ENCODE data around the gene MFF. TPM values are rescaled to one million over a fixed set of nuclear protein-coding genes. Genes with fewer than 3 reads are reported as not detected.

The MFF gene
- total RNA-seq, 1 donor from 2014 or later: 159 TPM

DNA sequence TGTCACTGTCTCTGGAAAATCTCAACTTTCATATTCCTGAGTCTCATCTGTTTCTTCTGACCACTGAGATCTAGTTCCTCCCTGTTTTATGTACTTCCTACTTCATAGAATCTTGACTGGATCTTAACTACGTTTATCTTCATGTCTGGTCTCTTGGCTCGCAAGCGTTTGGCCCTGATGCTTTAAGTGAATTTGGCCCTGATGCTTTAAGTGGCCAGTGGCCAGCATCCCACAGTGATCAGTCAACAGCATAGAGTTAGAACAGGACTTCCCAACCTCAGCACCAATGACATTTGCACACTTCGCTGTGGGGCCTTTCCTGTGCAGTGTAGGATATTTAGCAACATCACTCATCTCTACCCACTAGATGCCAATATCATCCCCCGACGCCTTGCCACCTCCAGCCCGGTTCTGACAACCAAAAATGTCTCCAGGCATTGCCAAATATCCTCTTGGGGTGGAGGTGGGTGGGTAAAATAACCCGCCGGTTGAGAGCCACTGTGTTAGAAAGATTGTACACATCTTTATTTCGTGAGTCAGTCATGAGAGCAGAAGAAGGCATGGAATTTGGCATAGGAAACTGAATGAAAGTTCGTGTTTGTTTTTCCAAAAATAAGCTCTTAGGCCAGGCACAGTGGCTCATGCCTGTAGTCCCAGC, 41.8 kb downstream of the MFF start:
- H3K4me2 ChIP-seq: no peak overlapping the region
- no peak overlapping the region for H2AFZ ChIP-seq (replicated peaks)
- no peak for DNase-seq (ENCODE audit: low spot score)
- no peaks in the 10 kb centered on the region for H3F3A ChIP-seq (ENCODE audit: low read depth)
- no peak overlapping the region for H3K4me3 Mint-ChIP-seq
- H4K20me1 ChIP-seq (ENCODE audit: low read depth): no peaks in the 10 kb centered on the region
- no peaks in the 10 kb centered on the region for H3K79me2 ChIP-seq (ENCODE audit: low read depth)
- H3K36me3 Mint-ChIP-seq: peaks cover 4% of the 10 kb centered on the region
- H3K9me3 Mint-ChIP-seq: no peaks in the 10 kb centered on the region
- no peaks in the 10 kb centered on the region for H3K9me3 ChIP-seq (ENCODE audit: low read depth)
- TF ChIP-seq EZH2phosphoT487 (IDR thresholded peaks at IDR 0.05) (no peak), EZH2 (IDR thresholded peaks at IDR 0.05) (no peak)
- TF ChIP-seq, protein P1, sequence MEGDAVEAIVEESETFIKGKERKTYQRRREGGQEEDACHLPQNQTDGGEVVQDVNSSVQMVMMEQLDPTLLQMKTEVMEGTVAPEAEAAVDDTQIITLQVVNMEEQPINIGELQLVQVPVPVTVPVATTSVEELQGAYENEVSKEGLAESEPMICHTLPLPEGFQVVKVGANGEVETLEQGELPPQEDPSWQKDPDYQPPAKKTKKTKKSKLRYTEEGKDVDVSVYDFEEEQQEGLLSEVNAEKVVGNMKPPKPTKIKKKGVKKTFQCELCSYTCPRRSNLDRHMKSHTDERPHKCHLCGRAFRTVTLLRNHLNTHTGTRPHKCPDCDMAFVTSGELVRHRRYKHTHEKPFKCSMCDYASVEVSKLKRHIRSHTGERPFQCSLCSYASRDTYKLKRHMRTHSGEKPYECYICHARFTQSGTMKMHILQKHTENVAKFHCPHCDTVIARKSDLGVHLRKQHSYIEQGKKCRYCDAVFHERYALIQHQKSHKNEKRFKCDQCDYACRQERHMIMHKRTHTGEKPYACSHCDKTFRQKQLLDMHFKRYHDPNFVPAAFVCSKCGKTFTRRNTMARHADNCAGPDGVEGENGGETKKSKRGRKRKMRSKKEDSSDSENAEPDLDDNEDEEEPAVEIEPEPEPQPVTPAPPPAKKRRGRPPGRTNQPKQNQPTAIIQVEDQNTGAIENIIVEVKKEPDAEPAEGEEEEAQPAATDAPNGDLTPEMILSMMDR (IDR thresholded peaks at IDR 0.05): no peak
- H3K27ac ChIP-seq: no peak overlapping the region
- H3K36me3 ChIP-seq: no peaks in the 10 kb centered on the region
- H3K4me1 ChIP-seq: no peaks in the 10 kb centered on the region
- H3K27me3 Mint-ChIP-seq (ENCODE audit: insufficient read depth, low read depth): peaks cover 4% of the 10 kb centered on the region
- no peaks in the 10 kb centered on the region for H3K4me1 Mint-ChIP-seq
- no peaks in the 10 kb centered on the region for H3K27me3 ChIP-seq
- no peak overlapping the region for H3K4me3 ChIP-seq
- no peak overlapping the region for H3K27ac Mint-ChIP-seq
- no peak overlapping the region for H3K9ac ChIP-seq

DNA sequence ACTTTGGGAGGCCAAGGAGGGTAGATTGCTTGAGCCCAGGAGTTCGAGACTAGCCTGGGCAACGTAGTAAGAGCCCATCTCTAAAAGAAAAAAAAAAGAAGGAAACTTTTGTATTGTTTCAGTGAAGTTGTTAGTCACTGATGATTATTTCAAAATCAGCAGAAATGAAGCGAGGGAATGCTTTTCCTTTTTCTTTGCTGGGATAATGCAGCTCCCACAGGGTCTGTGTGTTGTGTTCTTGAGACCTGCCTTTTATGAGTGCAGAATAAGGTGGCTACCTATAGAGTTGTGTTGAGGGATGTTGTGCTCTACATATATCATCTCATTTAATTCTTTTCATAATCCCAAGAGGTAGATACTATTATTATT, 42.4 kb downstream of the MFF start:
- H3F3A ChIP-seq (ENCODE audit: low read depth): no peaks in the 10 kb centered on the region
- no peaks in the 10 kb centered on the region for H3K9me3 Mint-ChIP-seq
- TF ChIP-seq EZH2 (IDR thresholded peaks at IDR 0.05) (no peak), EZH2phosphoT487 (IDR thresholded peaks at IDR 0.05) (no peak)
- TF ChIP-seq, protein P1 (IDR thresholded peaks at IDR 0.05): no peak
- no peak overlapping the region for H3K27ac Mint-ChIP-seq
- H3K4me2 ChIP-seq: no peak overlapping the region
- no peaks in the 10 kb centered on the region for H4K20me1 ChIP-seq (ENCODE audit: low read depth)
- H3K36me3 Mint-ChIP-seq: peaks cover 4% of the 10 kb centered on the region
- no peaks in the 10 kb centered on the region for H3K79me2 ChIP-seq (ENCODE audit: low read depth)
- peaks cover 4% of the 10 kb centered on the region for H3K27me3 Mint-ChIP-seq (ENCODE audit: insufficient read depth, low read depth)
- no peaks in the 10 kb centered on the region for H3K9me3 ChIP-seq (ENCODE audit: low read depth)
- no peak overlapping the region for H3K4me3 ChIP-seq
- no peak for DNase-seq (ENCODE audit: low spot score)
- no peak overlapping the region for H3K4me3 Mint-ChIP-seq
- H3K36me3 ChIP-seq: no peaks in the 10 kb centered on the region
- H3K9ac ChIP-seq: no peak overlapping the region
- no peak overlapping the region for H2AFZ ChIP-seq (replicated peaks)
- H3K27me3 ChIP-seq: no peaks in the 10 kb centered on the region
- H3K4me1 Mint-ChIP-seq: no peaks in the 10 kb centered on the region
- H3K27ac ChIP-seq: no peak overlapping the region
- no peaks in the 10 kb centered on the region for H3K4me1 ChIP-seq

DNA sequence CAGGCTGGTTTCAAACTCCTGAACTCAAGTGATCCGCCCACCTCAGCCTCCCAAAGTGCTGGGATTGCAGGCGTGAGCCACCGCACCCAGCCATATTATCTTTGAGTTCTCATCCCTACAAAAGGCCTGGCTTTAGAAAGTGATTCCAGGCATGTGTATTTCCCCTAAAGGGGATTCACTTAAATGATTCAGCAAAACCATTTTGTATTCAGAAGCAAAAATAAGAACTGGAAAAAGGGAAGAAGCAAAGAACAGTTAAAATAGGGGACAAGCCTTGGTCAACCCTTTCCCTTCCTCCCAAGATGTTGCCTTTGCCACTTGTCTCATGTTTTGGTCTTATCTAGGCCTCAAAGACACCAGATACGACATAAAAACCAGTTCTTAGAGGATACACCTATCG, 43.5 kb downstream of the MFF start:
- Mint-ChIP-seq H3K4me3 (no peak overlapping the region), H3K27ac (no peak overlapping the region), H3K27me3 (ENCODE audit: insufficient read depth, low read depth) (peaks cover 4% of the 10 kb centered on the region), H3K9me3 (no peaks in the 10 kb centered on the region), H3K4me1 (no peaks in the 10 kb centered on the region), H3K36me3 (peaks cover under 1% of the 10 kb centered on the region)
- Histone ChIP-seq H2AFZ (replicated peaks) (no peak overlapping the region), H3K4me3 (no peak overlapping the region), H3K27me3 (no peaks in the 10 kb centered on the region), H3K9me3 (ENCODE audit: low read depth) (no peaks in the 10 kb centered on the region), H3K36me3 (no peaks in the 10 kb centered on the region), H3K27ac (no peak overlapping the region), H3K4me2 (no peak overlapping the region), H3K4me1 (no peaks in the 10 kb centered on the region), H3K9ac (no peak overlapping the region), H3K79me2 (ENCODE audit: low read depth) (no peaks in the 10 kb centered on the region), H3F3A (ENCODE audit: low read depth) (no peaks in the 10 kb centered on the region), H4K20me1 (ENCODE audit: low read depth) (no peaks in the 10 kb centered on the region)
- no peak for DNase-seq (ENCODE audit: low spot score)
- TF ChIP-seq EZH2phosphoT487 (IDR thresholded peaks at IDR 0.05) (no peak), EZH2 (IDR thresholded peaks at IDR 0.05) (no peak)
- TF ChIP-seq, protein P1 (IDR thresholded peaks at IDR 0.05): no peak

All from neural progenitor cell (in vitro differentiated cells).